Measurements from ENCODE around the gene OXCT1.
"Not testable (repeated sequence)": the region's sequence is repeated elsewhere in the genome, so short reads cannot be mapped to it uniquely, and the experiment has no call there.

Gene OXCT1

GRCh38 chr5:41751867-41752266 is 118.4 kb downstream of the OXCT1 start:
- DNase-seq (ENCODE audit: low read depth): no peak
- TF ChIP-seq, protein P1, sequence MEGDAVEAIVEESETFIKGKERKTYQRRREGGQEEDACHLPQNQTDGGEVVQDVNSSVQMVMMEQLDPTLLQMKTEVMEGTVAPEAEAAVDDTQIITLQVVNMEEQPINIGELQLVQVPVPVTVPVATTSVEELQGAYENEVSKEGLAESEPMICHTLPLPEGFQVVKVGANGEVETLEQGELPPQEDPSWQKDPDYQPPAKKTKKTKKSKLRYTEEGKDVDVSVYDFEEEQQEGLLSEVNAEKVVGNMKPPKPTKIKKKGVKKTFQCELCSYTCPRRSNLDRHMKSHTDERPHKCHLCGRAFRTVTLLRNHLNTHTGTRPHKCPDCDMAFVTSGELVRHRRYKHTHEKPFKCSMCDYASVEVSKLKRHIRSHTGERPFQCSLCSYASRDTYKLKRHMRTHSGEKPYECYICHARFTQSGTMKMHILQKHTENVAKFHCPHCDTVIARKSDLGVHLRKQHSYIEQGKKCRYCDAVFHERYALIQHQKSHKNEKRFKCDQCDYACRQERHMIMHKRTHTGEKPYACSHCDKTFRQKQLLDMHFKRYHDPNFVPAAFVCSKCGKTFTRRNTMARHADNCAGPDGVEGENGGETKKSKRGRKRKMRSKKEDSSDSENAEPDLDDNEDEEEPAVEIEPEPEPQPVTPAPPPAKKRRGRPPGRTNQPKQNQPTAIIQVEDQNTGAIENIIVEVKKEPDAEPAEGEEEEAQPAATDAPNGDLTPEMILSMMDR (IDR thresholded peaks at IDR 0.05; ENCODE audit: low read depth, low read length, missing control alignments): no peak
- H3K4me3 ChIP-seq (ENCODE audit: low read depth, low read length): no peak overlapping the region

DNA sequence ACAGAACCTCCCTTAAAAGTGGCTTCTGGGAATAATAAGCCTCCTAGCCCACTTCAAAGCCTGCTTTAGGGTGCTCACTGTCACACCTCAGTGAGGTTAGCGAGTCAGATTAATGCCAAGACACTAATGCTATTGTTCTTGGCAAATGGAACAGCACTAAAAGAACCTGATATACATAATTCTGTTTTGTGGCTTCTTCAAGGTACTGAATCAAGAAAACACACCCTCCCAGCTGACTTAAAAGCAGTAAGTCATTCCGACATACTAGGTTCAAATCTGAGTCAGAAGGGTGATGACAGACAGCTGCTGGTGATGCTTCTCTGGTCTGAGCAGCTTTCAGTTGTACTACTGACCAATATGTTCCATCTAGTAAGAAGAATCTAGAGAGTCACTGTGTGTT is 121.6 kb downstream of the OXCT1 start:
- no peak overlapping the region for H3K4me3 ChIP-seq (ENCODE audit: low read depth, low read length)
- TF ChIP-seq, protein P1 (IDR thresholded peaks at IDR 0.05; ENCODE audit: low read depth, low read length, missing control alignments): no peak
- DNase-seq (ENCODE audit: low read depth): peak; percentile 45

DNA sequence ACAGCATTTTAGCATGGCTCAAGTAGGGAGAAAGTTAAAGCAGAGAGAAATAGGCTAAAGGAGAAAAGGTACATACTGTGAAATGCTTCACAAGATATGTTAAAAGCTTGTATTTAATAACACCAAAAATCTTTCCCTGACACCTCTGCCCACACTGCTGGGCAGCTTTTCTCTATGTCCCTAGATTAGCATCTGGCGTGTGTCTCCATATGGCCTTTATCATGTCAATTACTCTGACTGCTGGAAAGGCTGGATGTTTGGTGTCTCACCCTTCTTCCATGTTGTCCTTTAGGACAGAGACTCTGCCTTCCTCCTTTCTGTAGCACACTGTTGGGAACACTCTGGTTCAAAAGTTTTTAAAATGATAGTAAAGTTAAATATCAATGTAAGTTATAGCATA is 122.5 kb downstream of the OXCT1 start:
- TF ChIP-seq, protein P1 (IDR thresholded peaks at IDR 0.05; ENCODE audit: low read depth, low read length, missing control alignments): no peak

DNA sequence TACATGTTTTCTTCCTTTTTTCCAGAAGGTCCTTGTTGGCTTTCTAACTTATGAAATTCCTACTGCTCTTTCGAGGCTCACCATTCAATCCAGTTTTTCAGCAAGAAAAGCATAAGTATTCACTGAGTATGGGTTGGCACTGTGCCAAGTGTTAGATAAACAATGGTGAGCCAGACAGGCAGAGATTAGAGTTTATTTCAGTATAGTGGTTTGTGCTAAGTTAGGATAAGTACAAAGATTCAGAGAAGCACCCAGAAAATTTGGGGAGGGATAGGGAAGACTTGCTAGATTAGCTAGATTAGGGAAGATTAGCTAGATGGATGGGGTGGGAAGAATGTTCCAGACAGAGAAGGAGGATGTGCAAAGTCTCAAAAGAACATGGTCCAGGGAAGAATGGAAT is 122.9 kb downstream of the OXCT1 start:
- no peak for DNase-seq (ENCODE audit: low read depth)
- TF ChIP-seq, protein P1 (IDR thresholded peaks at IDR 0.05; ENCODE audit: low read depth, low read length, missing control alignments): no peak
- H3K4me3 ChIP-seq (ENCODE audit: low read depth, low read length): no peak overlapping the region

More for the DNA sequence above, 122.5 kb downstream of the OXCT1 start:
- DNase-seq (ENCODE audit: low read depth): no peak
- no peak overlapping the region for H3K4me3 ChIP-seq (ENCODE audit: low read depth, low read length)

DNA sequence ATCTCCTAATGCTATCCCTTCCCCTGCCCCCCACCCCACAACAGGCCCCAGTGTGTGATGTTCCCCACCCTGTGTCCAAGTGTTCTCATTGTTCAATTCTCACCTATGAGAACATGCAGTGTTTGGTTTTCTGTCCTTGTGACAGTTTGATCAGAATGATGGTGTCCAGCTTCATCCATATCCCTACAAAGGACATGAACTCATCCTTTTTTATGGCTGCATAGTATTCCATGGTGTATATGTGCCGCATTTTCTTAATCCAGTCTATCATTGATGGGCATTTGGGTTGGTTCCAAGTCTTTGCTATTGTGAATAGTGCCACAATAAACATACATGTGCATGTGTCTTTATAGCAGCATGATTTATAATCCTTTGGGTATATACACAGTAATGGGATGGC is 127.6 kb downstream of the OXCT1 start:
- not testable (repeated sequence) for DNase-seq (ENCODE audit: low read depth); H3K4me3 ChIP-seq (ENCODE audit: low read depth, low read length)

DNA sequence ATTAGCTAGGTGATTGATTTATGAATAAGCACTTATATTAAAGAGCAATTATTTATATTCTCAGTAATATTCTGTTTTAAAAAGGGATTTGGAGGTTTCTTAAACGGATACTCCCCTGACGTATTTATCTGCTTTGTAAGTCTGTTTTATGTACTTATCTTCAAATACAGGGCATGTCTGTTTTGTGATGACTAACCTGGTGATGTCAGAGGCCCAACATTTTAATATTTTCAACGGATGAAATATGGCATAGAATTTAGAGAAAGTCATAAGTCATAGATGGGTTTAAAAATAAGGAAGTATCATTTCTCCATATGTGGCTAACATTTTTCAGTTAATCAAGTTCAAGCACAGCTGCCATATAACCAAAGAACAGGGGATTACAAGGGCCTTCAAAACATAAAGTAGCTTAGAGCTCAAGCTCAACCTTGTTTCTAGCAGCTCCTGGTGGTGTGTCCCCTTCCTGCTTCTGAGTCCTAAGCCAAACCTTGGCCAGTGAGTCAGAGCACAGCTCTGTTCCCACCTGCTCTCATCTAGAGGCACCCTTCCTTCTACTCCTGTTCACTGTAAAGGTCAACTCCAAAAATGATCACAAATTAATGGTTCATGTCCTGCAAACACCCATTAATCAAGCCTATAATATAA is 131.4 kb downstream of the OXCT1 start:
- no peak overlapping the region for H3K4me3 ChIP-seq (ENCODE audit: low read depth, low read length)
- TF ChIP-seq, protein P1 (IDR thresholded peaks at IDR 0.05; ENCODE audit: low read depth, low read length, missing control alignments): no peak
- DNase-seq (ENCODE audit: low read depth): no peak

DNA sequence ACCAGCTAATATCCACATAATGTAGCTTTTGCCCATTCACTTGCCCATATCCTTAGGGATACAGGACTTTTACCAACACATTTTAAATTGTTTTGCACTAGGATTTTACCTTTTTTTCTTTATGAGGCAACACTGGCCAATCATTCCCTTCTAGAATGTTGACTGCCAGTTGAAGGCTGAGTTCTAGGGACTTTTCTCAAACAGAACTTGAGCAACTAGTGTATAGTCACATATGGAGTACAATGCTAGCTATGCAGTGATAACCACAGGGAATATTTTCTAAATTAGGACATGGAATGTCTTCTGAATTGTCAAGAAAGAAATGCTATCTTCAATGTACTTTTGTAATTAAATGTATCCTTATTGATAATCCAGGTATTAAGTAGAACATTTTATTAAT is 133.6 kb downstream of the OXCT1 start:
- DNase-seq (ENCODE audit: low read depth): no peak
- TF ChIP-seq, protein P1 (IDR thresholded peaks at IDR 0.05; ENCODE audit: low read depth, low read length, missing control alignments): no peak
- no peak overlapping the region for H3K4me3 ChIP-seq (ENCODE audit: low read depth, low read length)
